ENCODE results near the gene C1orf35.

GRCh38 chr1:228064741-228065542, 38.2 kb downstream of the C1orf35 start:
- TF ChIP-seq, protein P1, sequence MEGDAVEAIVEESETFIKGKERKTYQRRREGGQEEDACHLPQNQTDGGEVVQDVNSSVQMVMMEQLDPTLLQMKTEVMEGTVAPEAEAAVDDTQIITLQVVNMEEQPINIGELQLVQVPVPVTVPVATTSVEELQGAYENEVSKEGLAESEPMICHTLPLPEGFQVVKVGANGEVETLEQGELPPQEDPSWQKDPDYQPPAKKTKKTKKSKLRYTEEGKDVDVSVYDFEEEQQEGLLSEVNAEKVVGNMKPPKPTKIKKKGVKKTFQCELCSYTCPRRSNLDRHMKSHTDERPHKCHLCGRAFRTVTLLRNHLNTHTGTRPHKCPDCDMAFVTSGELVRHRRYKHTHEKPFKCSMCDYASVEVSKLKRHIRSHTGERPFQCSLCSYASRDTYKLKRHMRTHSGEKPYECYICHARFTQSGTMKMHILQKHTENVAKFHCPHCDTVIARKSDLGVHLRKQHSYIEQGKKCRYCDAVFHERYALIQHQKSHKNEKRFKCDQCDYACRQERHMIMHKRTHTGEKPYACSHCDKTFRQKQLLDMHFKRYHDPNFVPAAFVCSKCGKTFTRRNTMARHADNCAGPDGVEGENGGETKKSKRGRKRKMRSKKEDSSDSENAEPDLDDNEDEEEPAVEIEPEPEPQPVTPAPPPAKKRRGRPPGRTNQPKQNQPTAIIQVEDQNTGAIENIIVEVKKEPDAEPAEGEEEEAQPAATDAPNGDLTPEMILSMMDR (conservative IDR thresholded peaks at IDR 0.05; ENCODE audit: low read depth, low read length) = no peak
- TF ChIP-seq EZH2 (IDR thresholded peaks at IDR 0.05; ENCODE audit: low read length, unreplicated experiment) (no peak), EZH2phosphoT487 (IDR thresholded peaks at IDR 0.05; ENCODE audit: borderline replicate concordance, low read length) (no peak)

Measured in PC-3 (cell line).